ENCODE measurements around the gene SLC38A1.

The SLC38A1 gene

GRCh38 chr12:46238821-46239220 is 30.0 kb downstream of the SLC38A1 start:
- Histone ChIP-seq H2AFZ (ENCODE audit: low read depth, low read length) (no peak overlapping the region), H3K9me3 (ENCODE audit: low read length) (peaks cover under 1% of the 10 kb centered on the region), H3K4me1 (ENCODE audit: insufficient read depth, low read length) (no peaks in the 10 kb centered on the region), H3K4me3 (ENCODE audit: low read length) (no peak overlapping the region), H3K36me3 (ENCODE audit: insufficient read depth, low read length) (peaks cover 20% of the 10 kb centered on the region), H3K27me3 (ENCODE audit: insufficient read depth, low read length) (no peaks in the 10 kb centered on the region)

- H3K27me3 ChIP-seq (ENCODE audit: insufficient read depth, low read length) = no peaks in the 10 kb centered on the region
- no peaks in the 10 kb centered on the region for H3K9me3 ChIP-seq (ENCODE audit: low read length)
- H3K36me3 ChIP-seq (ENCODE audit: insufficient read depth, low read length) = peaks cover 20% of the 10 kb centered on the region
- no peak overlapping the region for H3K4me3 ChIP-seq (ENCODE audit: low read length)
- no peak overlapping the region for H2AFZ ChIP-seq (ENCODE audit: low read depth, low read length)
- no peaks in the 10 kb centered on the region for H3K4me1 ChIP-seq (ENCODE audit: insufficient read depth, low read length)
These were observed 31.3 kb downstream of the SLC38A1 start for GRCh38 chr12:46237371-46238045.

GRCh38 chr12:46234000-46234399 is 34.8 kb downstream of the SLC38A1 start:
- H3K4me3 ChIP-seq (ENCODE audit: low read length) = no peak overlapping the region
- H3K36me3 ChIP-seq (ENCODE audit: insufficient read depth, low read length) = peaks cover 12% of the 10 kb centered on the region
- H3K27me3 ChIP-seq (ENCODE audit: insufficient read depth, low read length) = no peaks in the 10 kb centered on the region
- H3K4me1 ChIP-seq (ENCODE audit: insufficient read depth, low read length) = no peaks in the 10 kb centered on the region
- no peaks in the 10 kb centered on the region for H3K9me3 ChIP-seq (ENCODE audit: low read length)
- no peak overlapping the region for H2AFZ ChIP-seq (ENCODE audit: low read depth, low read length)

GRCh38 chr12:46233423-46233822 is 35.4 kb downstream of the SLC38A1 start:
- Histone ChIP-seq H3K9me3 (ENCODE audit: low read length) (no peaks in the 10 kb centered on the region), H3K4me1 (ENCODE audit: insufficient read depth, low read length) (no peaks in the 10 kb centered on the region), H3K4me3 (ENCODE audit: low read length) (no peak overlapping the region), H3K27me3 (ENCODE audit: insufficient read depth, low read length) (no peaks in the 10 kb centered on the region), H2AFZ (ENCODE audit: low read depth, low read length) (no peak overlapping the region), H3K36me3 (ENCODE audit: insufficient read depth, low read length) (peaks cover 7% of the 10 kb centered on the region)

GRCh38 chr12:46230983-46231382 is 37.9 kb downstream of the SLC38A1 start:
- Histone ChIP-seq H2AFZ (ENCODE audit: low read depth, low read length) (no peak overlapping the region), H3K4me1 (ENCODE audit: insufficient read depth, low read length) (no peaks in the 10 kb centered on the region), H3K27me3 (ENCODE audit: insufficient read depth, low read length) (no peaks in the 10 kb centered on the region), H3K36me3 (ENCODE audit: insufficient read depth, low read length) (peaks cover 9% of the 10 kb centered on the region), H3K4me3 (ENCODE audit: low read length) (no peak overlapping the region), H3K9me3 (ENCODE audit: low read length) (no peaks in the 10 kb centered on the region)

GRCh38 chr12:46230306-46230705 is 38.5 kb downstream of the SLC38A1 start:
- H2AFZ ChIP-seq (ENCODE audit: low read depth, low read length) = no peak overlapping the region
- H3K36me3 ChIP-seq (ENCODE audit: insufficient read depth, low read length) = peaks cover 12% of the 10 kb centered on the region
- no peaks in the 10 kb centered on the region for H3K9me3 ChIP-seq (ENCODE audit: low read length)
- no peak overlapping the region for H3K4me3 ChIP-seq (ENCODE audit: low read length)
- H3K27me3 ChIP-seq (ENCODE audit: insufficient read depth, low read length) = no peaks in the 10 kb centered on the region
- H3K4me1 ChIP-seq (ENCODE audit: insufficient read depth, low read length) = no peaks in the 10 kb centered on the region

- H3K4me1 ChIP-seq (ENCODE audit: insufficient read depth, low read length) = no peaks in the 10 kb centered on the region
- H3K9me3 ChIP-seq (ENCODE audit: low read length) = no peaks in the 10 kb centered on the region
- no peak overlapping the region for H3K4me3 ChIP-seq (ENCODE audit: low read length)
- H3K36me3 ChIP-seq (ENCODE audit: insufficient read depth, low read length) = peaks cover 12% of the 10 kb centered on the region
- no peaks in the 10 kb centered on the region for H3K27me3 ChIP-seq (ENCODE audit: insufficient read depth, low read length)
- H2AFZ ChIP-seq (ENCODE audit: low read depth, low read length) = no peak overlapping the region
These were observed 41.2 kb downstream of the SLC38A1 start for GRCh38 chr12:46227616-46228015.

GRCh38 chr12:46224386-46224785 is 44.5 kb downstream of the SLC38A1 start:
- Histone ChIP-seq H3K4me3 (ENCODE audit: low read length) (no peak overlapping the region), H2AFZ (ENCODE audit: low read depth, low read length) (no peak overlapping the region), H3K9me3 (ENCODE audit: low read length) (no peaks in the 10 kb centered on the region), H3K4me1 (ENCODE audit: insufficient read depth, low read length) (peaks cover 2% of the 10 kb centered on the region), H3K27me3 (ENCODE audit: insufficient read depth, low read length) (no peaks in the 10 kb centered on the region), H3K36me3 (ENCODE audit: insufficient read depth, low read length) (peaks cover 12% of the 10 kb centered on the region)

- H3K9me3 ChIP-seq (ENCODE audit: low read length) = no peaks in the 10 kb centered on the region
- peaks cover 2% of the 10 kb centered on the region for H3K4me1 ChIP-seq (ENCODE audit: insufficient read depth, low read length)
- no peaks in the 10 kb centered on the region for H3K27me3 ChIP-seq (ENCODE audit: insufficient read depth, low read length)
- H3K4me3 ChIP-seq (ENCODE audit: low read length) = no peak overlapping the region
- H3K36me3 ChIP-seq (ENCODE audit: insufficient read depth, low read length) = peaks cover 11% of the 10 kb centered on the region
- H2AFZ ChIP-seq (ENCODE audit: low read depth, low read length) = no peak overlapping the region
These were observed 45.8 kb downstream of the SLC38A1 start for GRCh38 chr12:46223047-46223446.

- Histone ChIP-seq H3K4me1 (ENCODE audit: insufficient read depth, low read length) (peaks cover 2% of the 10 kb centered on the region), H3K36me3 (ENCODE audit: insufficient read depth, low read length) (peaks cover 8% of the 10 kb centered on the region), H2AFZ (ENCODE audit: low read depth, low read length) (no peak overlapping the region), H3K9me3 (ENCODE audit: low read length) (no peaks in the 10 kb centered on the region), H3K27me3 (ENCODE audit: insufficient read depth, low read length) (no peaks in the 10 kb centered on the region), H3K4me3 (ENCODE audit: low read length) (no peak overlapping the region)
These were observed 46.2 kb downstream of the SLC38A1 start for GRCh38 chr12:46222636-46223035.

GRCh38 chr12:46221255-46222128 is 47.4 kb downstream of the SLC38A1 start:
- H3K36me3 ChIP-seq (ENCODE audit: insufficient read depth, low read length) = peaks cover 5% of the 10 kb centered on the region
- no peak overlapping the region for H2AFZ ChIP-seq (ENCODE audit: low read depth, low read length)
- no peak overlapping the region for H3K4me3 ChIP-seq (ENCODE audit: low read length)
- no peaks in the 10 kb centered on the region for H3K27me3 ChIP-seq (ENCODE audit: insufficient read depth, low read length)
- peaks cover 2% of the 10 kb centered on the region for H3K4me1 ChIP-seq (ENCODE audit: insufficient read depth, low read length)
- no peaks in the 10 kb centered on the region for H3K9me3 ChIP-seq (ENCODE audit: low read length)

- H2AFZ ChIP-seq (ENCODE audit: low read depth, low read length) = no peak overlapping the region
- H3K36me3 ChIP-seq (ENCODE audit: insufficient read depth, low read length) = peaks cover 4% of the 10 kb centered on the region
- H3K4me3 ChIP-seq (ENCODE audit: low read length) = no peak overlapping the region
- no peaks in the 10 kb centered on the region for H3K9me3 ChIP-seq (ENCODE audit: low read length)
- peaks cover 2% of the 10 kb centered on the region for H3K4me1 ChIP-seq (ENCODE audit: insufficient read depth, low read length)
- H3K27me3 ChIP-seq (ENCODE audit: insufficient read depth, low read length) = no peaks in the 10 kb centered on the region
These were observed 48.8 kb downstream of the SLC38A1 start for GRCh38 chr12:46219877-46220655.
